Measurements from ENCODE around the gene SYNDIG1. TPM values are rescaled to one million over a fixed set of nuclear protein-coding genes. Genes with fewer than 3 reads are reported as not detected.

The SYNDIG1 gene
- total RNA-seq, 2 experiments from 2014 or later = not detected

DNA sequence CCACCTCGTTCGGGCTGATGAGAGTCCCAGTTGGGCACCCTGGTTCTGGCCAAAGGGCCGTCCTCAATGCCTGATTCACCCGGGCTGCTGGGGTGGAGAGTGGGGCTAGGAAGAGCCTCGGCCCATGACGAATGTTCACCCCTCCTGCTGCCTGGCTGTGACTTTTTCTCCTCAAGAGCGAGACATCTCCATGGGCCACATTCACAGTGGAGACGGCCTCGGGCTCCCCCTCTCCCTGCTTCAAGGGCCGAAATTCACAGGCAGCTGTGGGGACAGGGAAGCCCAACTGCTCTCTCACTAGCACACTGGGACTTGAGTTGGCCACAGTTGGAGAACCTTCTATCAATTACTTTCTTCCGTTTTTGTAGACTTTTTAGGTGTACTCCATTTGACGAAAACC lies 138.0 kb downstream of the SYNDIG1 start:
- Histone ChIP-seq H3K9me2 (ENCODE audit: insufficient read depth, low read length) (no peaks in the 10 kb centered on the region), H3K4me2 (ENCODE audit: low read length) (no peak overlapping the region), H3K79me2 (ENCODE audit: insufficient read depth, low read depth, low read length) (no peaks in the 10 kb centered on the region), H3K36me3 (ENCODE audit: insufficient read depth, low read length) (no peaks in the 10 kb centered on the region), H4K20me1 (ENCODE audit: insufficient read depth, low read length) (no peaks in the 10 kb centered on the region), H3K4me1 (ENCODE audit: insufficient read depth, low read length, poor library complexity, severe bottlenecking) (peaks cover 11% of the 10 kb centered on the region), H3K27ac (ENCODE audit: low read depth, low read length, poor library complexity, severe bottlenecking) (no peak overlapping the region), H2AFZ (ENCODE audit: low read length) (no peak overlapping the region), H3K9me3 (ENCODE audit: low read length) (no peaks in the 10 kb centered on the region), H3K4me3 (ENCODE audit: low read depth, low read length, poor library complexity, severe bottlenecking) (no peak overlapping the region)
- no peak for DNase-seq (ENCODE audit: low spot score)
- POLR2A ChIA-PET = no interaction called here
- no TSS peak for BruUV-seq (replicated peaks)
- CTCF ChIA-PET (ENCODE audit: unreplicated experiment) = no interaction called here
- no peak for TF ChIP-seq EZH2phosphoT487 (IDR thresholded peaks at IDR 0.05; ENCODE audit: borderline replicate concordance, low read depth, low read length)
- TF ChIP-seq, protein P1, sequence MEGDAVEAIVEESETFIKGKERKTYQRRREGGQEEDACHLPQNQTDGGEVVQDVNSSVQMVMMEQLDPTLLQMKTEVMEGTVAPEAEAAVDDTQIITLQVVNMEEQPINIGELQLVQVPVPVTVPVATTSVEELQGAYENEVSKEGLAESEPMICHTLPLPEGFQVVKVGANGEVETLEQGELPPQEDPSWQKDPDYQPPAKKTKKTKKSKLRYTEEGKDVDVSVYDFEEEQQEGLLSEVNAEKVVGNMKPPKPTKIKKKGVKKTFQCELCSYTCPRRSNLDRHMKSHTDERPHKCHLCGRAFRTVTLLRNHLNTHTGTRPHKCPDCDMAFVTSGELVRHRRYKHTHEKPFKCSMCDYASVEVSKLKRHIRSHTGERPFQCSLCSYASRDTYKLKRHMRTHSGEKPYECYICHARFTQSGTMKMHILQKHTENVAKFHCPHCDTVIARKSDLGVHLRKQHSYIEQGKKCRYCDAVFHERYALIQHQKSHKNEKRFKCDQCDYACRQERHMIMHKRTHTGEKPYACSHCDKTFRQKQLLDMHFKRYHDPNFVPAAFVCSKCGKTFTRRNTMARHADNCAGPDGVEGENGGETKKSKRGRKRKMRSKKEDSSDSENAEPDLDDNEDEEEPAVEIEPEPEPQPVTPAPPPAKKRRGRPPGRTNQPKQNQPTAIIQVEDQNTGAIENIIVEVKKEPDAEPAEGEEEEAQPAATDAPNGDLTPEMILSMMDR (conservative IDR thresholded peaks at IDR 0.05; ENCODE audit: low read length) = no peak
- intact Hi-C loops (cut with micrococcal nuclease; ENCODE audit: unreplicated experiment) = no loop called here

DNA sequence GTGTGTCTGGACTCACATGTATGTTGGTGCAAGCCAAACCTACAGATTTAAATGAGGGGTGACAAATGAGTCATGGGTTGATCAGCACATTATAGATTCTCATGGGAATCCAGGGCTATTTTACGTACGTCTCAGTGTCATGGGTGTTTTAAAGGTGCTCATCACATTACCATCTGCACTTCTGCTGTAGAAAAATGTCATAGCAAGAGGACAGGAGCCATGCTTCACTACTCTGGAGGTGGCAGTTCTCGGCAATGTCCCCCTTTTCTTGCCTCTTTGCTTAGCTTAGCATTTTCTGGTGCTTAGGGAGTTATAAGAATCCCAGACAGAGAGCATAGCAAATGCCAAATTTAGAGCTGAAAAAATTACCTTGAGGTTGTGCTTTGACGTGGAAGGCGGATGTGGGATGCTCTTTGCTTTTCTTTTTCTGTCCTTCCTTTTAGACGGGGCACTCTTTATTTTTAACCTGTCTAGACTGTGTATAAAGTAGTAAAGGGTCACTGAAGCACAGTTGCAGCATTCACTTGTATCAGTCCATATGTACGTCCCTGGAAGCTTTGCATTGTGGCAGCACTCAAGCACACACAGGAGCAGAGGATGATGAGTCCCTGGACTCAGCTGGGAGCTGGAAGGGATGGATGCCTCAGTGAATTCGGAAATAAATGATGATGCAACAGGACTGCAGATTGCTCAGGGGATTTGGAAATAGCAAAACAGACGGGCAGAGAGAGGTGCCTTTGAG lies 139.7 kb downstream of the SYNDIG1 start:
- Histone ChIP-seq H3K36me3 (ENCODE audit: insufficient read depth, low read length) (no peaks in the 10 kb centered on the region), H3K79me2 (ENCODE audit: insufficient read depth, low read depth, low read length) (no peaks in the 10 kb centered on the region), H3K27ac (ENCODE audit: low read depth, low read length, poor library complexity, severe bottlenecking) (no peak overlapping the region), H2AFZ (ENCODE audit: low read length) (peak overlapping the region; percentile 36), H3K4me2 (ENCODE audit: low read length) (peak overlapping the region; percentile 51), H3K9me3 (ENCODE audit: low read length) (no peaks in the 10 kb centered on the region), H3K4me3 (ENCODE audit: low read depth, low read length, poor library complexity, severe bottlenecking) (no peak overlapping the region), H4K20me1 (ENCODE audit: insufficient read depth, low read length) (no peaks in the 10 kb centered on the region), H3K9me2 (ENCODE audit: insufficient read depth, low read length) (no peaks in the 10 kb centered on the region), H3K4me1 (ENCODE audit: insufficient read depth, low read length, poor library complexity, severe bottlenecking) (peaks cover 11% of the 10 kb centered on the region)
- BruUV-seq (replicated peaks) = no TSS peak
- peak; percentile 2 for DNase-seq (ENCODE audit: low spot score)
- ChIA-PET CTCF (ENCODE audit: unreplicated experiment) (no interaction called here), POLR2A (interaction anchor here (1.8 kb wide), 1 partner anchor 10 kb away, joined by 7 read pairs; no protein-coding TSS in a partner anchor)
- intact Hi-C loops (cut with micrococcal nuclease; ENCODE audit: unreplicated experiment) = no loop called here
- no peak for TF ChIP-seq EZH2phosphoT487 (IDR thresholded peaks at IDR 0.05; ENCODE audit: borderline replicate concordance, low read depth, low read length)
- TF ChIP-seq, protein P1 (conservative IDR thresholded peaks at IDR 0.05; ENCODE audit: low read length) = no peak

DNA sequence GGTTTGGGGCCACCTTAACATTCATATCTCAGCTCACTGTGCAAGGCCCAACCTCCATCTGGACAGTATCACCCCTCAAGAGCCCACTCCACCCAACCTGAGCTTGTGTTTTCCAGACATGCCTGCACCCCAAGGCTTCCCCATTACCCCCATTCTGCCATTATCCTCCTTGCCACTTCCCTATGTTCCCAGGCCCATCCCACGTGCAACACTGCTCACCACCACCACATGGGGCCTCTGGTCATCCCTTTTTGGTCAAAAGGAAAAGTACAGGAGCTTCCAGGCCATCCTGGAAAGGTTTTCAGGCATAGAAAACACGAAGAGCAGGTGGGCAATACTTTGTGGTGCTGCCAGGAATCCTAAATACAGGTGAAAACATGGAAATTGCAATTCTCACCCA lies 140.3 kb downstream of the SYNDIG1 start:
- TF ChIP-seq, protein P1 (conservative IDR thresholded peaks at IDR 0.05; ENCODE audit: low read length) = no peak
- no peak for TF ChIP-seq EZH2phosphoT487 (IDR thresholded peaks at IDR 0.05; ENCODE audit: borderline replicate concordance, low read depth, low read length)
- BruUV-seq (replicated peaks) = no TSS peak
- DNase-seq (ENCODE audit: low spot score) = no peak
- Histone ChIP-seq H4K20me1 (ENCODE audit: insufficient read depth, low read length) (no peaks in the 10 kb centered on the region), H3K4me1 (ENCODE audit: insufficient read depth, low read length, poor library complexity, severe bottlenecking) (peaks cover 11% of the 10 kb centered on the region), H2AFZ (ENCODE audit: low read length) (peak overlapping the region; percentile 36), H3K27ac (ENCODE audit: low read depth, low read length, poor library complexity, severe bottlenecking) (no peak overlapping the region), H3K9me2 (ENCODE audit: insufficient read depth, low read length) (no peaks in the 10 kb centered on the region), H3K36me3 (ENCODE audit: insufficient read depth, low read length) (no peaks in the 10 kb centered on the region), H3K9me3 (ENCODE audit: low read length) (no peaks in the 10 kb centered on the region), H3K4me3 (ENCODE audit: low read depth, low read length, poor library complexity, severe bottlenecking) (no peak overlapping the region), H3K4me2 (ENCODE audit: low read length) (peak overlapping the region; percentile 51; the same call in 1 of the 2 replicates), H3K79me2 (ENCODE audit: insufficient read depth, low read depth, low read length) (no peaks in the 10 kb centered on the region)
- POLR2A ChIA-PET = interaction anchor here (1.8 kb wide), 1 partner anchor 10 kb away, joined by 7 read pairs; no protein-coding TSS in a partner anchor
- CTCF ChIA-PET (ENCODE audit: unreplicated experiment) = no interaction called here
- intact Hi-C loops (cut with micrococcal nuclease; ENCODE audit: unreplicated experiment) = no loop called here
